ENCODE data around the gene CDK5RAP2. TPM values are rescaled to one million over a fixed set of nuclear protein-coding genes. Genes with fewer than 3 reads are reported as not detected.

The CDK5RAP2 gene
- total RNA-seq, 4 donors from 2014 or later: 28.9 to 62.3 (median 40.0) TPM

GRCh38 chr9:120567081-120567480 lies 12.9 kb downstream of the CDK5RAP2 start:
- Histone ChIP-seq H3K27ac (no peak overlapping the region), H3K36me3 (no peaks in the 10 kb centered on the region), H3K4me3 (no peak overlapping the region), H3K27me3 (no peaks in the 10 kb centered on the region), H3K4me1 (no peaks in the 10 kb centered on the region), H3K9me3 (no peaks in the 10 kb centered on the region)
- intact Hi-C loops (cut with DNase I; ENCODE audit: low total_unique reads): no loop called here
- DNase-seq: no peak
- no peak for TF ChIP-seq POLR2A (IDR thresholded peaks at IDR 0.05)
- TF ChIP-seq, protein P1, sequence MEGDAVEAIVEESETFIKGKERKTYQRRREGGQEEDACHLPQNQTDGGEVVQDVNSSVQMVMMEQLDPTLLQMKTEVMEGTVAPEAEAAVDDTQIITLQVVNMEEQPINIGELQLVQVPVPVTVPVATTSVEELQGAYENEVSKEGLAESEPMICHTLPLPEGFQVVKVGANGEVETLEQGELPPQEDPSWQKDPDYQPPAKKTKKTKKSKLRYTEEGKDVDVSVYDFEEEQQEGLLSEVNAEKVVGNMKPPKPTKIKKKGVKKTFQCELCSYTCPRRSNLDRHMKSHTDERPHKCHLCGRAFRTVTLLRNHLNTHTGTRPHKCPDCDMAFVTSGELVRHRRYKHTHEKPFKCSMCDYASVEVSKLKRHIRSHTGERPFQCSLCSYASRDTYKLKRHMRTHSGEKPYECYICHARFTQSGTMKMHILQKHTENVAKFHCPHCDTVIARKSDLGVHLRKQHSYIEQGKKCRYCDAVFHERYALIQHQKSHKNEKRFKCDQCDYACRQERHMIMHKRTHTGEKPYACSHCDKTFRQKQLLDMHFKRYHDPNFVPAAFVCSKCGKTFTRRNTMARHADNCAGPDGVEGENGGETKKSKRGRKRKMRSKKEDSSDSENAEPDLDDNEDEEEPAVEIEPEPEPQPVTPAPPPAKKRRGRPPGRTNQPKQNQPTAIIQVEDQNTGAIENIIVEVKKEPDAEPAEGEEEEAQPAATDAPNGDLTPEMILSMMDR (IDR thresholded peaks at IDR 0.05): no peak

GRCh38 chr9:120564589-120564988 lies 15.4 kb downstream of the CDK5RAP2 start:
- H3K36me3 ChIP-seq: no peaks in the 10 kb centered on the region
- intact Hi-C loops (cut with DNase I; ENCODE audit: low total_unique reads): no loop called here
- TF ChIP-seq POLR2A (IDR thresholded peaks at IDR 0.05): no peak
- TF ChIP-seq, protein P1 (IDR thresholded peaks at IDR 0.05): no peak
- no peak for DNase-seq
- H3K9me3 ChIP-seq: no peaks in the 10 kb centered on the region
- H3K27me3 ChIP-seq: no peaks in the 10 kb centered on the region
- no peak overlapping the region for H3K4me3 ChIP-seq
- no peaks in the 10 kb centered on the region for H3K4me1 ChIP-seq
- no peak overlapping the region for H3K27ac ChIP-seq

- DNase-seq: no peak
- TF ChIP-seq, protein P1 (IDR thresholded peaks at IDR 0.05): no peak
- TF ChIP-seq POLR2A (IDR thresholded peaks at IDR 0.05): no peak
- Histone ChIP-seq H3K27ac (no peak overlapping the region), H3K9me3 (no peaks in the 10 kb centered on the region), H3K4me1 (no peaks in the 10 kb centered on the region), H3K4me3 (no peak overlapping the region), H3K36me3 (no peaks in the 10 kb centered on the region), H3K27me3 (no peaks in the 10 kb centered on the region)
- intact Hi-C loops (cut with DNase I; ENCODE audit: low total_unique reads): no loop called here
Observed at GRCh38 chr9:120562861-120563443, 17.0 kb downstream of the CDK5RAP2 start.

GRCh38 chr9:120561709-120562108 lies 18.3 kb downstream of the CDK5RAP2 start:
- no peaks in the 10 kb centered on the region for H3K27me3 ChIP-seq
- intact Hi-C loops (cut with DNase I; ENCODE audit: low total_unique reads): no loop called here
- H3K4me3 ChIP-seq: no peak overlapping the region
- TF ChIP-seq POLR2A (IDR thresholded peaks at IDR 0.05): no peak
- TF ChIP-seq, protein P1 (IDR thresholded peaks at IDR 0.05): no peak
- H3K27ac ChIP-seq: no peak overlapping the region
- DNase-seq: no peak
- H3K9me3 ChIP-seq: no peaks in the 10 kb centered on the region
- H3K4me1 ChIP-seq: no peaks in the 10 kb centered on the region
- H3K36me3 ChIP-seq: no peaks in the 10 kb centered on the region

- no peaks in the 10 kb centered on the region for H3K9me3 ChIP-seq
- H3K4me1 ChIP-seq: no peaks in the 10 kb centered on the region
- no peak overlapping the region for H3K4me3 ChIP-seq
- H3K36me3 ChIP-seq: no peaks in the 10 kb centered on the region
- H3K27me3 ChIP-seq: no peaks in the 10 kb centered on the region
- no peak overlapping the region for H3K27ac ChIP-seq
- no peak for DNase-seq
- intact Hi-C loops (cut with DNase I; ENCODE audit: low total_unique reads): no loop called here
- TF ChIP-seq, protein P1 (IDR thresholded peaks at IDR 0.05): no peak
- no peak for TF ChIP-seq POLR2A (IDR thresholded peaks at IDR 0.05)
Observed at GRCh38 chr9:120559546-120559945, 20.4 kb downstream of the CDK5RAP2 start.
